Measurements from ENCODE around the gene NTRK1.
"Not testable (repeated sequence)": the region's sequence is repeated elsewhere in the genome, so short reads cannot be mapped to it uniquely, and the experiment has no call there.

NTRK1 gene

DNA sequence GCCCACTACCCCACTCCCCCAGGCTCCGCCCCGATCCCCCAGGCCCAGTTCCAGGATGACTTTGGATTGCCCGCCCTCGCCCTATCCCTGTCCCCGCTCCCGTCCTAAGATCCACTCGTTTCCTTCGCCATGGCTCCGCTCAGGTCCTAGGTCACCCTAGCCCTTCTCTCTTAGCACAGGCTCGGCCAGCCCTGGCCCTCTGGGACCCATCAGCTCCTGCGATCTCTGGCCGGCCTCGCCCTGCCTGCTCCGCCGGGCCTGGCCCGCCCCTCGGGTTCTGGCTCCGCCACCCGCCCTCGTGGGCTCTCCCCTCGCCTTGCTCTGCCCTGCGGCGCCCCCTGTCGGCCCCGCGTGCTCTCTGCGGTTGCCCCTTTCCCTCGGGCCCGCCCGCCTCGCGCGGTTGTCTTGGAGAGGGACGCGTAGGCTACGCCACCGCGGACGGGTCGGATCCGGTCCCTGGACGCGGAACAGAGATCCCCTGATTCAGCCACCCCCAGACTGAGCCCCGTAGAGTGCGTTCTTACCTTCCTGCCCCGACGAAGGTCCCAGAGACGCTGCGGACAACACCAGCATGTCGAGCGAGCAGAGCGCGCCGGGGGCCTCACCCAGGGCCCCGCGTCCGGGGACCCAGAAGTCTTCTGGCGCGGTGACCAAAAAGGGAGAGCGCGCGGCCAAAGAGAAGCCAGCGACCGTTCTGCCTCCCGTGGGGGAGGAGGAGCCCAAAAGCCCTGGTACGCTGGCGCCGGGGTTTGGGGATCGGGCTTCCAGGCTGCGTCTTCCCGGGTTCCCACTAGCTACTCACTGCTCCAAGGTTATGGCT, 59.8 kb downstream of the NTRK1 start, which contains the start of gene LRRC71:
Gene LRRC71, plus strand, starts transcription at position 400 of the 820 bp plus-strand sequence. Its CDS starts 172 bp downstream, at position 572.
- DNase-seq: peak; percentile 63 to 77

GRCh38 chr1:156921053-156921529, 60.4 kb downstream of the NTRK1 start:
- DNase-seq: no peak

GRCh38 chr1:156922986-156923669, 62.5 kb downstream of the NTRK1 start:
- no peak for DNase-seq

GRCh38 chr1:156923670-156924477, 63.2 kb downstream of the NTRK1 start:
- no peak for DNase-seq

- no peak for DNase-seq
Observed at GRCh38 chr1:156924478-156925153, 64.0 kb downstream of the NTRK1 start.

DNA sequence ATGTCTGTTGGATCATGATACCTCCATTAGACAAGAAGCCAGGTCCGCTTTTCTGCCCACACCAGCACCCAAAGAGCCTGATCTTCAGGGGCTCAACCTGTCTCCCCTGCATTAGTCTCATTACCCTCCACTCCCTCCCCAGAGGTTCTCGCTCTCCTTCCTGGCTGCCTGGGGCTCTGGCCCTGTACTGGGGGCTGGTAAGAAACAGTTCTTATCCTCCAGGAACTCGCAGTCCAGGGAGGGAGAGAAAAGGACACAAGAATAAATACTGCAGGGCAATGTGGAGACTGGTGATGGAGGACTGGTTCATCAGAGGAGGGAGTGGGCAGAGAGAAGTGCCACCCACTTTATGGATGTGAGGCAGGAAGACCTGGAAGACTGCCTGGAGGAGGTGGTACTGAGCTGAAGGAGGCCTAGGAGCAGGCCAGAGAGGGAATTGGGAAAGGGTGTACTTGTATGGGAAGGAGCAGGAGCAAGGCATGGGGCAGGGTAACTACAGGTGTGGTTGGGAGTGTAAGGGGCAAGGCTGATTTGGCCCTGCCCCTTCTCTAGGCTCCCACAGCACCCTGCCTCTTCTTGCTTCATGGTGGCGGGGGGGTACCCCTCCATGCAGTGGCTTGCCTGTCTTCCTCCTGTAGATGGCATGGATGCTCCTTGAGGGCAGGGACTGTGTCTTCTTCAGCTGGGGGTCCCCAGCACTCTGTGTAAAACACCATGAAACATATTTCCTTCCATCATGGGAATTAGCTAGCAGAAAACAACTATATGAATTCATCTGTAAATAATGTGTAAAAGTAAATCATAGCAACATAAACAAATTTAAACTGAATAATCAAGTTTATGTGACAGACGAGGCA, 64.7 kb downstream of the NTRK1 start:
- no peak for DNase-seq

DNA sequence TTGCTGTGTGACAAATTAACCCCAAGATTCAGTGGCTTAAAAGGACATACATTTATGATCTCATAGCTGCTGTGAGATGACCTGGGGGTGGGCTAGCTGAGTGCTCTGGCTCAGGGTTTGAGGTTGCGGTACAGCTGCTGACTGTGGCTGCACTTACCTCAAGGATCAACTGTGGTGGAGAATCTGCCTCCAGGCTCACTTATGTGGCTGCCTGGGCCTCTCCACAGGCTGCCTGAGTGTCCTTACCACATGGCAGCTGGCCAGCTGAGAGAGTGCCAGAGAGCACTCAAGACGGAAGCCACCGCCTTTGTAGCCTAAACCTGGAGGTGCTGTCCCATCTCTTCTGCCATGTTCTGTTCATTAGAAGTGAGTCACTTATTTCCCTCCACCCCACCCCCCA, 65.5 kb downstream of the NTRK1 start:
- peak; percentile 87 to 91 for DNase-seq

DNA sequence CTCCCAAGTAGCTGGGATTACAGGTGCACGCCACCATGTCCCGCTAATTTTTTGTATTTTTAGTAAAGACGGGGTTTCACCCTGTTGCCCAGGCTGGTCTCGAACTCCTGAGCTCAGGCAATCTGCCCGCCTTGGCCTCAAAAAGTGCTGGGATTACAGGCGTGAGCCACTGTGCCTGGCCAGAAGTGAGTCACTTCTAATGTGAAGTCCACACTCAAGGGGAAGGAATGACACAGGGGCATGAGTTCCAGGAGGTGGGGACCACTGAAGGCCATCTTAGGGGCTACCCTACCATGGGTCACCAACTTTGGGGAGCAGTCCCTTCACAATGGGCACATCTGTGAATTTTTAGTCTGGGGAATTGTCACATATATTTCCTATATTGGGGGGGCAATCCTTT, 66.0 kb downstream of the NTRK1 start:
- DNase-seq: not testable (repeated sequence)

- DNase-seq: peak; percentile 47 to 74
Observed at GRCh38 chr1:156927215-156928042, 66.8 kb downstream of the NTRK1 start.

- no peak for DNase-seq
Observed at GRCh38 chr1:156928043-156928602, 67.5 kb downstream of the NTRK1 start.

- DNase-seq: no peak
Observed at GRCh38 chr1:156929596-156930238, 69.1 kb downstream of the NTRK1 start.

- no peak for DNase-seq
Observed at GRCh38 chr1:156930483-156930882, 69.8 kb downstream of the NTRK1 start.
